ENCODE measurements around the gene IL31RA. TPM values are rescaled to one million over a fixed set of nuclear protein-coding genes. Genes with fewer than 3 reads are reported as not detected.

The IL31RA gene
- total and polyA plus RNA-seq, 3 experiments from 2014 or later = not detected

- Mint-ChIP-seq H3K9me3 (peaks cover 0 to 1% (median 0%) of the 10 kb centered on the region in 5 donors), H3K4me3 (peak overlapping the region in 5 of 7 donors; percentile 35 to 74 (median 45)), H3K36me3 (no peaks in the 10 kb centered on the region), H3K27ac (peak overlapping the region in 3 of 8 donors; percentile 70 to 76 (median 74)), H3K27me3 (peaks cover 3 to 22% of the 10 kb centered on the region in 2 donors), H3K4me1 (peaks cover 2 to 15% (median 11%) of the 10 kb centered on the region in 3 donors)
- no peaks in the 10 kb centered on the region for H3K9me3 ChIP-seq (ENCODE audit: low read length)
- no peak overlapping the region for H3K27ac ChIP-seq (ENCODE audit: low read depth, low read length)
- H3K4me3 ChIP-seq (ENCODE audit: low read length) = no peak overlapping the region
- no peak for DNase-seq
- ChIA-PET POLR2A (no interaction called here), CTCF (no interaction called here)
- no peaks in the 10 kb centered on the region for H3K36me3 ChIP-seq (ENCODE audit: insufficient read depth, low read length)
- no peaks in the 10 kb centered on the region for H3K27me3 ChIP-seq (ENCODE audit: insufficient read depth, low read length, poor library complexity, severe bottlenecking)
- no peaks in the 10 kb centered on the region for H3K4me1 ChIP-seq (ENCODE audit: insufficient read depth, low read length)
Observed at GRCh38 chr5:55897206-55897894, 46.2 kb downstream of the IL31RA start.

GRCh38 chr5:55897905-55898304 is 46.7 kb downstream of the IL31RA start:
- ChIA-PET POLR2A (no interaction called here), CTCF (interaction anchor here (1.0 kb wide), 1 partner anchor 38 kb away, joined by 3 read pairs; no protein-coding TSS in a partner anchor)
- Histone ChIP-seq H3K27ac (ENCODE audit: low read depth, low read length) (no peak overlapping the region), H3K27me3 (ENCODE audit: insufficient read depth, low read length, poor library complexity, severe bottlenecking) (no peaks in the 10 kb centered on the region), H3K36me3 (ENCODE audit: insufficient read depth, low read length) (no peaks in the 10 kb centered on the region), H3K4me3 (ENCODE audit: low read length) (no peak overlapping the region), H3K9me3 (ENCODE audit: low read length) (no peaks in the 10 kb centered on the region), H3K4me1 (ENCODE audit: insufficient read depth, low read length) (peaks cover 2% of the 10 kb centered on the region)
- Mint-ChIP-seq H3K36me3 (no peaks in the 10 kb centered on the region), H3K9me3 (no peaks in the 10 kb centered on the region), H3K27ac (peak overlapping the region in 1 of 8 donors; percentile 76), H3K27me3 (peaks cover 3 to 22% of the 10 kb centered on the region in 2 donors), H3K4me1 (peaks cover 7 to 20% (median 15%) of the 10 kb centered on the region in 3 donors), H3K4me3 (peak overlapping the region in 4 of 7 donors; percentile 4 to 74 (median 43))
- peak in 2 of 5 donors; percentile 12 to 18 for DNase-seq

GRCh38 chr5:55899344-55899743 is 48.2 kb downstream of the IL31RA start:
- Mint-ChIP-seq H3K27ac (no peak overlapping the region), H3K4me1 (peaks cover 20 to 34% (median 29%) of the 10 kb centered on the region in 3 donors), H3K9me3 (no peaks in the 10 kb centered on the region), H3K36me3 (no peaks in the 10 kb centered on the region), H3K4me3 (no peak overlapping the region), H3K27me3 (peaks cover 3 to 28% of the 10 kb centered on the region in 2 donors)
- ChIA-PET CTCF (no interaction called here), POLR2A (no interaction called here)
- no peak overlapping the region for H3K27ac ChIP-seq (ENCODE audit: low read depth, low read length)
- no peak overlapping the region for H3K4me3 ChIP-seq (ENCODE audit: low read length)
- H3K27me3 ChIP-seq (ENCODE audit: insufficient read depth, low read length, poor library complexity, severe bottlenecking) = no peaks in the 10 kb centered on the region
- H3K4me1 ChIP-seq (ENCODE audit: insufficient read depth, low read length) = peaks cover 13% of the 10 kb centered on the region
- no peaks in the 10 kb centered on the region for H3K9me3 ChIP-seq (ENCODE audit: low read length)
- no peaks in the 10 kb centered on the region for H3K36me3 ChIP-seq (ENCODE audit: insufficient read depth, low read length)
- DNase-seq = no peak

- Mint-ChIP-seq H3K27ac (no peak overlapping the region), H3K4me3 (no peak overlapping the region), H3K9me3 (no peaks in the 10 kb centered on the region), H3K27me3 (peaks cover 3 to 28% of the 10 kb centered on the region in 2 donors), H3K4me1 (peaks cover 20 to 34% (median 29%) of the 10 kb centered on the region in 3 donors), H3K36me3 (no peaks in the 10 kb centered on the region)
- H3K4me3 ChIP-seq (ENCODE audit: low read length) = no peak overlapping the region
- no peaks in the 10 kb centered on the region for H3K9me3 ChIP-seq (ENCODE audit: low read length)
- POLR2A ChIA-PET = no interaction called here
- no peaks in the 10 kb centered on the region for H3K36me3 ChIP-seq (ENCODE audit: insufficient read depth, low read length)
- H3K27me3 ChIP-seq (ENCODE audit: insufficient read depth, low read length, poor library complexity, severe bottlenecking) = no peaks in the 10 kb centered on the region
- peaks cover 13% of the 10 kb centered on the region for H3K4me1 ChIP-seq (ENCODE audit: insufficient read depth, low read length)
- no peak overlapping the region for H3K27ac ChIP-seq (ENCODE audit: low read depth, low read length)
- CTCF ChIA-PET = no interaction called here
- DNase-seq = no peak
Observed at GRCh38 chr5:55900068-55900467, 48.9 kb downstream of the IL31RA start.

GRCh38 chr5:55900776-55901175 is 49.6 kb downstream of the IL31RA start:
- Mint-ChIP-seq H3K27me3 (peaks cover 5 to 28% of the 10 kb centered on the region in 2 donors), H3K36me3 (no peaks in the 10 kb centered on the region), H3K9me3 (no peaks in the 10 kb centered on the region), H3K27ac (no peak overlapping the region), H3K4me3 (no peak overlapping the region), H3K4me1 (peaks cover 27 to 41% (median 33%) of the 10 kb centered on the region in 3 donors)
- ChIA-PET CTCF (no interaction called here), POLR2A (no interaction called here)
- no peak for DNase-seq
- Histone ChIP-seq H3K36me3 (ENCODE audit: insufficient read depth, low read length) (no peaks in the 10 kb centered on the region), H3K4me1 (ENCODE audit: insufficient read depth, low read length) (peaks cover 13% of the 10 kb centered on the region), H3K4me3 (ENCODE audit: low read length) (no peak overlapping the region), H3K9me3 (ENCODE audit: low read length) (no peaks in the 10 kb centered on the region), H3K27me3 (ENCODE audit: insufficient read depth, low read length, poor library complexity, severe bottlenecking) (no peaks in the 10 kb centered on the region), H3K27ac (ENCODE audit: low read depth, low read length) (no peak overlapping the region)

- ChIA-PET CTCF (no interaction called here), POLR2A (no interaction called here)
- DNase-seq = no peak
- Histone ChIP-seq H3K36me3 (ENCODE audit: insufficient read depth, low read length) (no peaks in the 10 kb centered on the region), H3K27me3 (ENCODE audit: insufficient read depth, low read length, poor library complexity, severe bottlenecking) (no peaks in the 10 kb centered on the region), H3K27ac (ENCODE audit: low read depth, low read length) (no peak overlapping the region), H3K4me1 (ENCODE audit: insufficient read depth, low read length) (peaks cover 13% of the 10 kb centered on the region), H3K9me3 (ENCODE audit: low read length) (no peaks in the 10 kb centered on the region), H3K4me3 (ENCODE audit: low read length) (no peak overlapping the region)
- Mint-ChIP-seq H3K9me3 (no peaks in the 10 kb centered on the region), H3K36me3 (no peaks in the 10 kb centered on the region), H3K4me1 (peaks cover 27 to 44% (median 33%) of the 10 kb centered on the region in 3 donors), H3K4me3 (peak overlapping the region in 5 of 7 donors; percentile 33 to 68 (median 59)), H3K27me3 (peaks cover 3 to 21% of the 10 kb centered on the region in 2 donors), H3K27ac (peak overlapping the region in 2 of 8 donors; percentile 63 to 85)
Observed at GRCh38 chr5:55902696-55903095, 51.5 kb downstream of the IL31RA start.

GRCh38 chr5:55903121-55903701 is 52.1 kb downstream of the IL31RA start:
- Mint-ChIP-seq H3K27ac (peak overlapping the region in 3 of 8 donors; percentile 34 to 85 (median 63)), H3K4me3 (peak overlapping the region in 6 of 7 donors; percentile 33 to 68 (median 57)), H3K27me3 (peaks cover 3 to 17% of the 10 kb centered on the region in 2 donors), H3K4me1 (peaks cover 24 to 39% (median 31%) of the 10 kb centered on the region in 3 donors), H3K36me3 (no peaks in the 10 kb centered on the region), H3K9me3 (no peaks in the 10 kb centered on the region)
- Histone ChIP-seq H3K4me3 (ENCODE audit: low read length) (no peak overlapping the region), H3K36me3 (ENCODE audit: insufficient read depth, low read length) (no peaks in the 10 kb centered on the region), H3K9me3 (ENCODE audit: low read length) (no peaks in the 10 kb centered on the region), H3K4me1 (ENCODE audit: insufficient read depth, low read length) (peaks cover 13% of the 10 kb centered on the region), H3K27me3 (ENCODE audit: insufficient read depth, low read length, poor library complexity, severe bottlenecking) (no peaks in the 10 kb centered on the region), H3K27ac (ENCODE audit: low read depth, low read length) (no peak overlapping the region)
- POLR2A ChIA-PET = no interaction called here
- peak; percentile 6 to 65 (median 51) for DNase-seq
- CTCF ChIA-PET = interaction anchor here (1.1 kb wide), 1 partner anchor 10 kb away, joined by 3 read pairs; no protein-coding TSS in a partner anchor

- peaks cover 3 to 17% of the 10 kb centered on the region in 2 donors for H3K27me3 Mint-ChIP-seq
Observed at GRCh38 chr5:55904152-55904551, 53.0 kb downstream of the IL31RA start.

More at GRCh38 chr5:55904152-55904551, 53.0 kb downstream of the IL31RA start:
- Histone ChIP-seq H3K4me3 (ENCODE audit: low read length) (no peak overlapping the region), H3K27me3 (ENCODE audit: insufficient read depth, low read length, poor library complexity, severe bottlenecking) (no peaks in the 10 kb centered on the region), H3K36me3 (ENCODE audit: insufficient read depth, low read length) (no peaks in the 10 kb centered on the region), H3K27ac (ENCODE audit: low read depth, low read length) (no peak overlapping the region), H3K9me3 (ENCODE audit: low read length) (no peaks in the 10 kb centered on the region), H3K4me1 (ENCODE audit: insufficient read depth, low read length) (peaks cover 13% of the 10 kb centered on the region)
- Mint-ChIP-seq H3K27ac (peak overlapping the region in 1 of 8 donors; percentile 5), H3K4me3 (peak overlapping the region in 1 of 7 donors; percentile 17), H3K36me3 (no peaks in the 10 kb centered on the region), H3K9me3 (no peaks in the 10 kb centered on the region), H3K4me1 (peaks cover 24 to 39% (median 31%) of the 10 kb centered on the region in 3 donors)
- CTCF ChIA-PET = interaction anchor here (1.1 kb wide), 1 partner anchor 11 kb away, joined by 3 read pairs; no protein-coding TSS in a partner anchor
- POLR2A ChIA-PET = no interaction called here
- no peak for DNase-seq

Measured in CD8-positive, alpha-beta memory T cell (primary cell).